ENCODE measurements around the gene UQCRC2. TPM values are rescaled to one million over a fixed set of nuclear protein-coding genes. Genes with fewer than 3 reads are reported as not detected.
A peak's percentile ranks its signal among the peaks of the same experiment; 100 is the strongest.
"Not testable (repeated sequence)": the region's sequence is repeated elsewhere in the genome, so short reads cannot be mapped to it uniquely, and the experiment has no call there.

Gene UQCRC2
- total RNA-seq, result 713 TPM
- long read RNA-seq, transcript UQCRC2-201 (14 exons, 2,615 nt), result major isoform, 809 of 866 reads
- long read RNA-seq, partial matches to known transcripts, result 41 of 866 reads
- long read RNA-seq, other reads (novel, unspliced or antisense), result 15 of 866 reads

GRCh38 chr16:21952793-21953540 is at the start of gene UQCRC2:
UQCRC2 (plus strand) TSS chr16:21953361; CDS start chr16:21953424, 63 bp downstream.
- intact Hi-C loops (cut with DNase I), result no loop called here

GRCh38 chr16:21932650-21933049 is 20.5 kb upstream of the UQCRC2 start:
- intact Hi-C loops (cut with DNase I), result not testable (repeated sequence)
- DNase-seq (ENCODE audit: low spot score), result peak; percentile 24

More at GRCh38 chr16:21952793-21953540, at the start of gene UQCRC2:
- peak; percentile 95 for DNase-seq (ENCODE audit: low spot score)

DNA sequence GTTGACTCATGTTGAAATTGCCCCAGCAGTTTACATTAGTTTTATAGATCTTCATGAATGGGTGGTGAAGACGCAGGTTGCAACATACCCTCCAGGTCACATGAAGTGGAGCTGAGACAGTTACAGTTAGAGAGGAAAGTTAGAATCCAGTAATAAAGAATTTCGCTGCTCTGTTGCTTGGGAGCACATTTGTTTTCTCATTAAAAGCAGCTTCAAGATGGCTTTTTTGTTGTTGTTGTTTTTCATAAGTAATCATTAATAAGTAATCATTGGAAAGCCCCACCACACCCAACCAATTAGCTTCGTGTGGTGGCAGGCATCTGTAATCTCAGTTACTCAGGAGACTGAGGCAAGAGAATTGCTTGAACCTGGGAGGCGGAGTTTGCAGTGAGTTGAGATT is 19.8 kb upstream of the UQCRC2 start:
- intact Hi-C loops (cut with DNase I), result not testable (repeated sequence)
- peak; percentile 33 for DNase-seq (ENCODE audit: low spot score)

DNA sequence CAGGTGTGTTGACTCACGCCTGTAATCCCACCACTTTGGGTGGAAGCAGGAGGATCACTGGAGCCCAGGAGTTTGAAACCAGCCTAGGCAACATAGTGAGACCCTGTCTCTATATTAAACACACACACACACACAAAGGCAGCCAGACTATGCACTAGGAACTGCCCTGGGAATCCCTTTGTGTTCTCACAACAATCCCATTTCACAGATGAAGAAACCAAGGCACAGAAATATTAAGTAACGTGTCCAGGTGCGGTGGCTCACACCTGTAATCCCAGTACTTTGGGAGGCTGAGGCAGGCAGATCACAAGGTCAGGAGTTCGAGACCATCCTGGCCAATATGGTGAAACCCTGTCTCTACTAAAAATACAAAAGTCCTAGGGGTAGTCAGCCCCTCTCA is 19.4 kb upstream of the UQCRC2 start:
- peak; percentile 43 for DNase-seq (ENCODE audit: low spot score)
- intact Hi-C loops (cut with DNase I), result not testable (repeated sequence)

- DNase-seq (ENCODE audit: low spot score), result not testable (repeated sequence)
These were observed 16.9 kb upstream of the UQCRC2 start for GRCh38 chr16:21936216-21936615.

DNA sequence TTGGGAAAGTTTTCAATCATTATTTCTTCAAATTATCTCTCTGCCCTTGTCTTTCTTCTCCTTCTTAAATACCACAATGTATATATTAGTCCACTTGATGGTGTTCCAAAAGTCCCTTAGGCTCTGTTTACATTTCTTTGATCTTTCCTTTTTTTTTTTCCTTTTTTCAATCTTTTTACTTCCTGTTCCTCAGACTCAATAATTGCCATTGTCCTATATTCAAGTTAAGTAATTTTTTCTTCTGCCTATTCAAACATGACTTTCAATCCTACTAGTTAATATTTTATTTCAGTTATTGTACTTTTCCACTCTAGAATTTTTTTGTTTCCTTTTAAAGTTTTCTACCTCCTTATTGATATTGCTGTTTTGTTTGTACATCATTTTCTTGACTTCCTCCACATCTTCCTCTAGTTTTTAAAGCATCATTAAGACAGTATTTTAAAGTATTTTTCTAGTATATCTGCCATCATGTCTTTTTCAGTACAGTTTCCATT is 15.8 kb upstream of the UQCRC2 start:
- intact Hi-C loops (cut with DNase I), result no loop called here

More at GRCh38 chr16:21936216-21936615, 16.9 kb upstream of the UQCRC2 start:
- intact Hi-C loops (cut with DNase I), result not testable (repeated sequence)

DNA sequence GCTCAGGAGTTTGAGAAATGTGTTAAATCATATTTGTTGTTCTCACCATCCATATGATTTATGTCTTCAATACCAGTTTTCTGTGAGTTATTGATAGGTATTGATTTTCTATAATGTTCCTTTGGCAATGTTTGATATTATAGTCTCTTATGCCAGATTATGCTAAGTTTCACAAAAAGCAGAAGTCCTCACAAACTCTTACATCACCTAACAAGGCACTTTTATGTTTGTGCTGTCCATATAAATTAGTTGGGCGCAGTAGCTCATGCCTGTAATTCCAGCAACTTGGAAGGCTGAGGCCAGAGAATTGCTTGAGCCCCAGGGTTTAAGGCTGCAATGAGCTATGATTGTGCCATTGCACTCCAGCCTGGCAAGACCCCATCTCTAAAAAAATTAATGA is 12.6 kb upstream of the UQCRC2 start:
- intact Hi-C loops (cut with DNase I), result no loop called here
- no peak for DNase-seq (ENCODE audit: low spot score)

More for the DNA sequence above, 15.8 kb upstream of the UQCRC2 start:
- DNase-seq (ENCODE audit: low spot score), result no peak

DNA sequence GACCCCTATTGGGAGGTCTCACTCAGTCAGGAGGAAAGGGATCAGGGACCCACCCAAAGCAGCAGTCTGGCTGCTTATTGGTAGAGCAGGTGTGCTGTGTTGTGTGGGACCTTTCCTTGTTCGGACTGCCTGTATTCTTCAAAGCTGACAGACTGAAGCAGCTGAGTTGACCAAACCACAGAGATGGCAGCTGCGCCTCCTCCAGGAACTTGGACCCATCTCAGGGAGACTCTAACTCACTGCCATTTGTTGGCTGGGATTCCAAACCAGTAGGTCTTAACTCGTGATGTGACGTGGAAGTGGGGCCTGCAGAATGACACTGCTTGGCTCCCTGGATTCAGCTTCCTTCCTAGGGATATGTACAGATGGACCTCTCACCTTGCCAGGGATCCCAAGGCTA is 9.6 kb upstream of the UQCRC2 start:
- peak; percentile 36 for DNase-seq (ENCODE audit: low spot score)
- intact Hi-C loops (cut with DNase I), result no loop called here

GRCh38 chr16:21946889-21947635 is 6.1 kb upstream of the UQCRC2 start:
- no peak for DNase-seq (ENCODE audit: low spot score)
- intact Hi-C loops (cut with DNase I), result no loop called here

DNA sequence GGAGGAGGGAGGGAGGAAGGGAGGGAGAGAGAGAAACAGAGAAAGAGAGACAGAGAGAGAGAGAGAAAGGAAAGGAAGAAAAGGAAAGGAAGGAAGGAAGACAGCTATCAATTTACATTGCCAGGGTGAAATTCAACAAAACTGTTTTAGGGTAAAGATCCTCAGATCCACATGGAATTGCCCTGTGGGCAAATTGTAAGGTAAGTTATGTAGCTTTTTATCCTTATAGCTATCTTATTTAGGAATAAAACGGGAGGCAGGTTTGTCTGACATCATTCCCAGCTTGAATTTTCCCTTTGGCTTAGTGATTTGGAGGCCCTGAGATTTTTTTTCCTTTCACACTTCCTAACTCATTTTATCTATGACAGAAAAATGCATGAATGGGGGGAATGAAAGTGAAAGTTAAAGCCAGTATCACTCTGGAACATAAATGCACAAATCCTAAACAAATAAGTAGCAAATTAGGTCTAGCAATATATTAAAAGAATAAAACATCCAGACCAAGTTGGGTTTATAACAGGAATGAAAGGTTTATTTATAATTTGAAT is 3.4 kb upstream of the UQCRC2 start:
- no peak for DNase-seq (ENCODE audit: low spot score)
- intact Hi-C loops (cut with DNase I), result no loop called here

DNA sequence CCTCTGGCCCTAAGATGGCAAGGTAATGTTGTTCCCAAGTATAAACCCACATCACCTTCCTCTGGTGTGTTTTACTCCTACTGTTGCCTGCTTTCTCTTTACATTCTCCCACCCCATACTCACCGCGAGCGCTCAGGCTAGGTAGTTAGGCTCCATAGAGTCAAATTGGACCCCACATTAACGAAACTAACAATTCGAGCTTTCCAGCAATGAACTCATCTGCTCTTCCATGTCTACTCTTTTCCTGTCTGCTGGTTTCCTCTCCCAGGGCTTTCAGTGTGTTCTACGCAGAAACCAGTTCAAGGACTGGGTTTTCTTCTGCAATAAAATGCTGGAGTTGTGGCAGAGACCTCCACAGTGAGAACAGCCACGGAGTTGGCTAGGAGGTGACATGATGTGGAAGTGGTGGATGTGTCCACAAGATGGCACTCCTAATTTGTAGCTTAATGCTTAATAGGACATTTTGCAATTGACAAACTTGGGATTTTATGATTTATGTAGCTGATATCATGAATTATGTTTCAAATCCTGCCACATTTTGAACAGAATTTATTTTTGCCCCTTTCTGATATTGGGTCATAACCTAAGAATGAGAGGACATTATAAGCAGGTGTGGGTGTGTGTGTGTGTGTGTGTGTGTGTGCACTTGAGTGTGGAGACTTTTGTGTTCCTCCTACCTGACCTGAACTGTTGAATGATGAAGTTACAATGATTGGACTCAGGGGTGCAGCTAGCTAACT is 2.2 kb upstream of the UQCRC2 start:
- no peak for DNase-seq (ENCODE audit: low spot score)
- intact Hi-C loops (cut with DNase I), result no loop called here

DNA sequence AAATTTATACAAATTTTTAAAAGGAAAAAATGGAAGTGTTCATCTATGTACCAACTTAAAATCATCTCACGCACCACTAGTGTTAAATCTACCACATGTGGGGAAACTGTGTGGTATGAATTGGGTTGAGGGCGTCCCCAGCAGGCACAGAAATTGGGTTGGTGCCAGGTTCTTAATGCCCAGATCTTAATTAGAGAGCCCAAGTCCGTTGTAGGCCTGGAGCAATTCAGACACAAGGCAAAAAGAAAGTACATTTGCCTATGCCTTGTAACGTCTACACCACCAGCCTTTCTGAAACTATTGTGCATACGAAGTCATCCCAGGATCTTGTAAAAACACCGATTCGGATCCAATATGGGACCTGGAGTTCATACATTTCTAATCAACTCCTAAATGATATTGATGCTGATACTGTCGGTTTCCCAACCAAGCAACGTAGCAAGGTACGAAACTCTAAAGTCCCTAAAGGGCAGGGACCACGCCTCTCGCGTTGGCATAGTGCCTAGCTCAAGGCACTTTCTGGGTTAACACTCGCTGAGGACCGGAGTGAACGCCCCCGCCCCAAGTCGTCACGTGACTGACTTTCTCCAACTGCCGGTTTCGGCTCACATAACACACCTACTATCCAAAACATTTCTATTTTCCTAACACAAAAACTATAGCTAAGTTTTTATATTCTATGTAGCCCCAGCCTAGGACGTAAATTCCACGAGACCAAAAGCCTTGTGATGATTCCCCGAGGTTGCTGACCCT is 945 bp upstream of the UQCRC2 start:
- DNase-seq (ENCODE audit: low spot score), result peak; percentile 82
- intact Hi-C loops (cut with DNase I), result no loop called here

DNA sequence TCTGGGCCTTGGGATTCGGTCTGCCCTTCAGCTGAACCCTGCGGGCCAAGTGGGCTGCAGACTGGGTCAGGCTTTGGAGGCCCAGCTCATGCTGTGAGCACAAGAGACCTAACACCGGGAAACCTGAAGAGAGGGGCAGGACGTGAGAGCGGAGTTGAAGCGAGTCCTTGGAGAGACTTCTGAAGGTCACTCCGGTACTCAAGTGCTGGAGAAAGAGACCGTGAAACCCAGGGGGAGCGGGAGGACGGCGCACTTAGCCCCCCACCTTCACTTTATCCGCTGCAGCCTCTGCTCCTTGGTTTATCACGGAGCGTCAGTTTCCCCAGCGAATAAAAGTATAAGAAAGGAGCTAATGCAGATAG is 361 bp downstream of the UQCRC2 start:
- no peak for DNase-seq (ENCODE audit: low spot score)
- intact Hi-C loops (cut with DNase I), result no loop called here

DNA sequence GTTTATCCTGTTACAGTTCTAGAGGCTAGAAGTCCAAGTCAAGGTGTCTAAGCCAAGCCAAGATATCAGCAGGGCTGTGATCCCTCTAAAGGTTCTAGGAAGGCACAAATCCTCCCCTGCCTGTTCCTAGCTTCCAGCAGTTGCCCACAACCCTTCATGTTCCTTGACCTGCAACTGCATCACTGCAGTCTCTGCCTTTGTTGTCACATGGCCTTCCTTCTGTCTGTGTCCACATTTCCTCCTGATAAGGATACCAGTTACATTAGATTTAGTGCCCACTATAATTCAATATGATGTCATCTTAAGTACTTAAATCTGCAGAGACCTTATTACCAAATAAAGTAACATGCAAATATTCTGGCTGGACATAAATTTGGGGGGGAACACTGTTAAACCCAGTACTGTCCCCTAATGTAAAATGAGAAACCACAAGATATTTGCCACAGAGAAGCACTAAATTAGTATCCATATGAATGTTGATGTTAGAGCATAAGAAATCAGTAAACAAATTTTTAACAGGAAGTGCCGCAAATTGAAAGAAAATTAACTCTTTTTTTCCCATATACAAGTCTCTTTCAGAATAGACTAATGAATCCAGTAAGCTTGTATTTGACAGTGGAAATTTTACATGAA is 4.7 kb downstream of the UQCRC2 start:
- intact Hi-C loops (cut with DNase I), result no loop called here

DNA sequence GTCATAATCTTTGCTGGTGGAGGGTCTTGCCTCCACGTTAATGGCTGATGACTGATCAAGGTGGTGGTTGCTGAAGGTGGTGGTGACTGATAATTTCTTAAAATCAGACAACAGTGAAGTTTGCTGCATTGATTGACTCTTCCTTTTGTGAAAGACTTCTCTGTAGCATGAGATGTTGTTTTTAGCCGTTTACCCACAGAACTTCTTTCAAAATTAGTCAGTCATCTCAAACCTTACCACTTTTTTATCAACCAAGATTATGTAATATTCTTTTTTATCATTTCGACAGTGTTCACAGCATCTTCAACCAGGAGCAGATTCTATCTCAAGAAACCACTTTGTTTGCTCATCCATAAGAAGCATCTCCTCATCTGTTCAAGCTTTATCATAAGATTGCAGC is 5.9 kb downstream of the UQCRC2 start:
- intact Hi-C loops (cut with DNase I), result no loop called here
- DNase-seq (ENCODE audit: low spot score), result no peak

More for the DNA sequence above, 4.7 kb downstream of the UQCRC2 start:
- DNase-seq (ENCODE audit: low spot score), result no peak

- intact Hi-C loops (cut with DNase I), result no loop called here
- no peak for DNase-seq (ENCODE audit: low spot score)
These were observed 9.3 kb downstream of the UQCRC2 start for GRCh38 chr16:21962475-21962874.

DNA sequence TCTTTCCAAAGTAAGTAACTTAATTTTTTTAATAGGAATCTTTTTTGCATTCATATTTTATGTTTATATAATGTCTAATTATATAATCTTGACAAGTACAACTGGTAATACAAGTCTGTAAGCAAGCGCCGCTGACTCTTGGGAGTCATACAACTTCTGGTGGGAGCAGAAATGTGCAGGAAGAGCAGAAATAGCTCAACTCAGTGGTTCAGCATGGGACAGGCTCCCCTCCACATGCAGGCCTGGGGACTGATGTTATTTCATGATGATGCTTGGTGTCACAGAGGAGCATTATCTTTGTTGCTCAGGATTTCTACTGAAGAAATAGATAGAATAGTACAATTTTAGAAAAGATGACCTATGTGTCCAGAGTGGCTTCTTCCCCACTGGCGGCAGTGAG is 10.7 kb downstream of the UQCRC2 start:
- DNase-seq (ENCODE audit: low spot score), result no peak
- intact Hi-C loops (cut with DNase I), result no loop called here

DNA sequence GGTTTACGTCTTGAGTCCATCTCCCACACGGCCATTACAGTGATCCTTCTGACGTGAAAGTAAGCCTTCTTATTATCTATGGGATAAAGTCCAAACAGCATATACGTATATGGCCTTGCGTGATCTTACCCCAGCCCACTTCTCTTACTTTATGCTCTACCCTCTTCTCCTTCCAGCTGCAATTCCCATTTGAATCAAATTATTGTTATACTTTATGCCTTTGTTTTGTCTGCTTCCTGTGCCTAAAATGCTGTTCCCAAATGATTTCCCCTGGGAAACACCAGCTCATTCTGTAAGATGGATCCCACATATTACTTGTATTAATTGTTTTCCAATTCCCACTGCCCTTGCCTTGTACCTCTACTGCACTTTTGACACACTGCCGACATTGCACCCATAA is 11.2 kb downstream of the UQCRC2 start:
- no peak for DNase-seq (ENCODE audit: low spot score)
- intact Hi-C loops (cut with DNase I), result no loop called here

Data from cardiac septum (tissue), 1 donor.